Activated naive CD8-positive, alpha-beta T cell treated with anti-CD3 and anti-CD28 coated beads for 36 hours (primary cell): ENCODE measurements around the gene SLC1A5. TPM values are rescaled to one million over a fixed set of nuclear protein-coding genes. Genes with fewer than 3 reads are reported as not detected.

Source experiments
- DNase-seq: peaks from one replicate; pipeline ENCODE4 v3.0.0; 2021
- H3K27ac Mint-ChIP-seq: one replicate; pipeline ENCODE4 v1.8.0; 2022; ENCODE audit warnings: mild to moderate bottlenecking, moderate library complexity, mixed read lengths
- H3K27me3 Mint-ChIP-seq: one replicate; pipeline ENCODE4 v1.8.0; 2022; ENCODE audit warnings: mild to moderate bottlenecking, mixed read lengths
- H3K36me3 Mint-ChIP-seq: one replicate; pipeline ENCODE4 v1.8.0; 2021; ENCODE audit warnings: mild to moderate bottlenecking, mixed read lengths
- H3K4me1 Mint-ChIP-seq: one replicate; pipeline ENCODE4 v1.8.0; 2021; ENCODE audit warnings: mixed read lengths
- H3K4me3 Mint-ChIP-seq: one replicate; pipeline ENCODE4 v1.8.0; 2022; ENCODE audit warnings: mild to moderate bottlenecking, moderate library complexity, mixed read lengths
- H3K9me3 Mint-ChIP-seq: one replicate; pipeline ENCODE4 v1.8.0; 2022; ENCODE audit warnings: mixed read lengths
- total RNA-seq, 2 experiments: library from RNA; stranded (reverse); gene quantifications; one replicate each; pipeline ENCODE4 v1.2.3, GENCODE V29; 2021

The SLC1A5 gene
- total RNA-seq, 2 experiments from 2014 or later, result 299 to 309 TPM

- DNase-seq, result no peak
- Mint-ChIP-seq H3K27me3 (no peaks in the 10 kb centered on the region), H3K4me3 (no peak overlapping the region), H3K9me3 (no peaks in the 10 kb centered on the region), H3K27ac (no peak overlapping the region), H3K4me1 (peaks cover 26% of the 10 kb centered on the region), H3K36me3 (peaks cover 30% of the 10 kb centered on the region)
These were observed 58.2 kb downstream of the SLC1A5 start for GRCh38 chr19:46730187-46730586.

GRCh38 chr19:46729696-46730095 is 58.7 kb downstream of the SLC1A5 start:
- Mint-ChIP-seq H3K9me3 (no peaks in the 10 kb centered on the region), H3K27ac (no peak overlapping the region)

GRCh38 chr19:46728693-46729339 is 59.6 kb downstream of the SLC1A5 start:
- Mint-ChIP-seq H3K4me3 (no peak overlapping the region), H3K9me3 (no peaks in the 10 kb centered on the region), H3K36me3 (peaks cover 31% of the 10 kb centered on the region), H3K4me1 (peaks cover 26% of the 10 kb centered on the region), H3K27ac (peak overlapping the region; percentile 71), H3K27me3 (no peaks in the 10 kb centered on the region)
- DNase-seq, result peak; percentile 81

More at GRCh38 chr19:46729696-46730095, 58.7 kb downstream of the SLC1A5 start:
- DNase-seq, result no peak
- no peaks in the 10 kb centered on the region for H3K27me3 Mint-ChIP-seq
- H3K36me3 Mint-ChIP-seq, result peaks cover 30% of the 10 kb centered on the region
- H3K4me1 Mint-ChIP-seq, result peaks cover 26% of the 10 kb centered on the region
- no peak overlapping the region for H3K4me3 Mint-ChIP-seq

GRCh38 chr19:46728208-46728607 is 60.2 kb downstream of the SLC1A5 start:
- Mint-ChIP-seq H3K27me3 (no peaks in the 10 kb centered on the region), H3K4me1 (peaks cover 30% of the 10 kb centered on the region), H3K36me3 (peaks cover 30% of the 10 kb centered on the region), H3K27ac (no peak overlapping the region), H3K9me3 (no peaks in the 10 kb centered on the region), H3K4me3 (no peak overlapping the region)
- DNase-seq, result no peak

GRCh38 chr19:46727757-46728156 is 60.6 kb downstream of the SLC1A5 start:
- Mint-ChIP-seq H3K27me3 (no peaks in the 10 kb centered on the region), H3K9me3 (no peaks in the 10 kb centered on the region), H3K4me1 (peaks cover 30% of the 10 kb centered on the region), H3K27ac (no peak overlapping the region), H3K4me3 (no peak overlapping the region), H3K36me3 (peaks cover 30% of the 10 kb centered on the region)
- no peak for DNase-seq

- no peaks in the 10 kb centered on the region for H3K27me3 Mint-ChIP-seq
- no peak overlapping the region for H3K27ac Mint-ChIP-seq
- no peaks in the 10 kb centered on the region for H3K9me3 Mint-ChIP-seq
- no peak for DNase-seq
- H3K4me1 Mint-ChIP-seq, result peaks cover 29% of the 10 kb centered on the region
- H3K4me3 Mint-ChIP-seq, result no peak overlapping the region
- peaks cover 32% of the 10 kb centered on the region for H3K36me3 Mint-ChIP-seq
These were observed 61.4 kb downstream of the SLC1A5 start for GRCh38 chr19:46726971-46727501.

- Mint-ChIP-seq H3K4me3 (no peak overlapping the region), H3K36me3 (peaks cover 33% of the 10 kb centered on the region), H3K27me3 (no peaks in the 10 kb centered on the region), H3K4me1 (peaks cover 28% of the 10 kb centered on the region), H3K27ac (no peak overlapping the region), H3K9me3 (no peaks in the 10 kb centered on the region)
- no peak for DNase-seq
These were observed 61.8 kb downstream of the SLC1A5 start for GRCh38 chr19:46726551-46726950.

- H3K36me3 Mint-ChIP-seq, result peaks cover 35% of the 10 kb centered on the region
- no peak for DNase-seq
- H3K27me3 Mint-ChIP-seq, result no peaks in the 10 kb centered on the region
- no peak overlapping the region for H3K4me3 Mint-ChIP-seq
- H3K4me1 Mint-ChIP-seq, result peaks cover 23% of the 10 kb centered on the region
- no peaks in the 10 kb centered on the region for H3K9me3 Mint-ChIP-seq
- peak overlapping the region; percentile 42 for H3K27ac Mint-ChIP-seq
These were observed 62.5 kb downstream of the SLC1A5 start for GRCh38 chr19:46725859-46726393.

GRCh38 chr19:46725036-46725820 is 63.2 kb downstream of the SLC1A5 start:
- Mint-ChIP-seq H3K4me1 (peaks cover 26% of the 10 kb centered on the region), H3K4me3 (no peak overlapping the region), H3K27ac (no peak overlapping the region), H3K27me3 (no peaks in the 10 kb centered on the region), H3K9me3 (no peaks in the 10 kb centered on the region), H3K36me3 (peaks cover 34% of the 10 kb centered on the region)
- DNase-seq, result no peak

Other genes with a start within 250 kb of the SLC1A5 start
- gene CALM3, start 187.3 kb downstream of the SLC1A5 start, total RNA-seq, result 100 to 1,000 TPM; 567 TPM
- gene PTGIR, start 163.5 kb downstream of the SLC1A5 start, total RNA-seq, result 10 to 100 TPM; 43.9 to 46.7 TPM
- 10 to 100 TPM; 20.4 to 21.3 TPM for gene GNG8, start 152.4 kb downstream of the SLC1A5 start, total RNA-seq
- 1 to 10 TPM; 3.7 to 3.9 TPM for gene DACT3, start 127.4 kb downstream of the SLC1A5 start, total RNA-seq
- 10 to 100 TPM; 68.6 to 76.2 TPM for gene PRKD2, start 71.5 kb downstream of the SLC1A5 start, total RNA-seq
- 10 to 100 TPM; 17.3 to 18.8 TPM for gene FKRP, start 42.5 kb downstream of the SLC1A5 start, total RNA-seq
- 10 to 100 TPM; 54.9 to 57.9 TPM for gene STRN4, start 42.1 kb downstream of the SLC1A5 start, total RNA-seq
- 100 to 1,000 TPM; 112 to 114 TPM for gene AP2S1, start 62.3 kb upstream of the SLC1A5 start, total RNA-seq
- 10 to 100 TPM; 13.6 to 13.7 TPM for gene ARHGAP35, start 72.4 kb upstream of the SLC1A5 start, total RNA-seq
- under 1 TPM; 0.52 to 0.91 TPM for gene NPAS1, start 231.2 kb upstream of the SLC1A5 start, total RNA-seq